Sigmoid colon (tissue), 4 donors: Measurements from ENCODE around the gene ITPK1.

Source experiments
- CTCF ChIP-seq, 4 experiments: fragments of 450-650 bp in 3 of 4; fragments of 200-600 bp in 1 of 4; IDR thresholded peaks; one replicate each; pipeline ENCODE4 v1.5.1; 2016 to 2019; ENCODE audit warnings: antibody characterized with exemption in 4 of 4, mild to moderate bottlenecking in 3 of 4, moderate library complexity in 2 of 4
- EP300 ChIP-seq, 4 donors: sonication (generic); formaldehyde crosslinking; IDR thresholded peaks; one replicate each; pipeline ENCODE4 v1.6.1; 2017; ENCODE audit warnings: antibody characterized with exemption in 4 of 4
- POLR2A ChIP-seq, 2 donors: fragments of 450-650 bp; IDR thresholded peaks; one replicate each; pipeline ENCODE4 v1.6.1; 2016; ENCODE audit warnings: antibody characterized with exemption in 2 of 2, mild to moderate bottlenecking in 2 of 2, moderate library complexity in 2 of 2
- POLR2AphosphoS5 ChIP-seq, 4 donors: sonication (generic); formaldehyde crosslinking; IDR thresholded peaks; one replicate each; pipeline ENCODE4 v1.6.1; 2017; ENCODE audit warnings: antibody characterized with exemption in 4 of 4

GRCh38 chr14:93079865-93080403 is 35.8 kb downstream of the ITPK1 start:
- TF ChIP-seq CTCF (IDR thresholded peaks at IDR 0.05) (no peak), POLR2A (IDR thresholded peaks at IDR 0.05) (no peak), POLR2AphosphoS5 (IDR thresholded peaks at IDR 0.05) (no peak), EP300 (IDR thresholded peaks at IDR 0.05) (no peak)
